Activated gamma-delta T cell treated with anti-CD3 and anti-CD28 coated beads, Interleukin-2, amount 50 U/mL, for 16 hours (primary cell): ENCODE measurements around the gene C19orf12.
A peak's percentile ranks its signal among the peaks of the same experiment; 100 is the strongest.

Experiments used
- DNase-seq: peaks from one replicate; pipeline ENCODE4 v3.0.0-alpha.2; 2020; ENCODE audit warnings: low read depth

C19orf12 gene

DNA sequence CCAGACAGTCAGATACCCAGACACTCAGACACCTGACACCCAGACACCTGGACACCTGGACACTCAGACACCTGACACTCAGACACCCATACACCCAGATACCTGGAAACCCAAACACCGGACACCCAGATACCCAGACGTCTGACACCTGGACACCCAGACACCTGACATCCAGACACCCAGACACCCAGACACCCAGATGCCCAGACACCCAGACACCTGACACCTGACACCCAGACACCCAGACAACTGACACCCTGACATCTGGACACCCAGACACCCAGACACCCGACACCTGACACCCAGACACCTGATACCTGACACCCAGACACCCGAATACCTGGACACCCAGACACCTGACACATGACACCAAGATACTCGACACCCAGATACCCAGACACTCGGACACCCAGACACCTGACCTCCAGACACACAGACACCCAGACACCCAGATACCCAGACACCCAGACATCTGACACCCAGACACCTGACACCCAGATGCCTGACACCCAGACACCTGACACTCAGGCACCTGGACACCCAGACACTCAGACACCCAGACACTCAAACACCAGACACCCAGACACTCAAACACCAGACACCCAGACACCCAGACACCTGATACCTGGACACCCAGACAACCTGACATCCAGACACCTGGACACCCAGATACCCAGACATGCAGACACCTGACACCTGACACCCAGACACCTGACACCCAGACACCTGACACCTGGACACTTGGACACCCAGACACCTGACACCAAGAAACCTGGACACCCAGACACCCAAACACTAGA is 19.1 kb downstream of the C19orf12 start:
- no peak for DNase-seq

DNA sequence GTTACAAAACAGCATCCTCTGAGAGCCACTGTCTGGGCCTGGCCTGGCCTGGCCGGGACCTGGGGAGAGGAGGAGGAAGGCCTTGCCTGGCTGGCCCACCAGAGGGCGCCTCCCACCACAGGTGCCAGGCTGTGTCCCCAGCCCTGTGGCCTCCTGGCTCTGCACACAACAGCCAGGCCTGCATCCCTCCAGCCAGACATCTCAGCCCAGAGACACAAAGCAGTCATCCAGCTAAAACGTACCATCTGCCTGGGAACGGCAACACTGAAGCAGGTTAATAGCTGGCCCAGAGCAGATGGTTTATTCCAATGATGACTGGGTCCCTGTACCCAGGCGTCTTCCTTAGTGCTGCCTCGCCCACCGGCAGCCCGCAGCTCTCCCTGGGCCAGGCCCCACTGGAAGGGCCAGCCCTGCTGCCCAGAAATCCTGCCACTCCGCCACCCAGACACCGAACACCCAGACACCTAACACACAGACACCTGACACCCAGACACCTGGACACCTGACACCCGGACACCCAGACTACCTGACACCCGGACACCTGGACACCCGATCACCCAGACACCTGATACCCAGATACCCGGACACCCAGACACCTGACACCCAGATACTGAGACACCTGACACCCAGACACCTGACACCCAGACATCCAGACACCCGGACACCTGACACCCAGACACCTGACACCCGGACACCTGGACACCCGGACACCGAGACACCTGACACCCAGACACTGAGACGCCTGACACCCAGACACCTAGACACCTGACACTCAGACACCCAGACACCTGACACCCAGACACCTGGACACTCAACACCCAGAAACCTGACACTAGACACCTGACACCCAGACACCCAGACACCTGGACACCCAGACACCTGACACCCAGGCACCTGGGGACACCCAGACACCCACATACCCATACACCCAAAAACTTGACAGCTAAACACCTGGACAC is 20.1 kb downstream of the C19orf12 start:
- DNase-seq, result peak; percentile 71

DNA sequence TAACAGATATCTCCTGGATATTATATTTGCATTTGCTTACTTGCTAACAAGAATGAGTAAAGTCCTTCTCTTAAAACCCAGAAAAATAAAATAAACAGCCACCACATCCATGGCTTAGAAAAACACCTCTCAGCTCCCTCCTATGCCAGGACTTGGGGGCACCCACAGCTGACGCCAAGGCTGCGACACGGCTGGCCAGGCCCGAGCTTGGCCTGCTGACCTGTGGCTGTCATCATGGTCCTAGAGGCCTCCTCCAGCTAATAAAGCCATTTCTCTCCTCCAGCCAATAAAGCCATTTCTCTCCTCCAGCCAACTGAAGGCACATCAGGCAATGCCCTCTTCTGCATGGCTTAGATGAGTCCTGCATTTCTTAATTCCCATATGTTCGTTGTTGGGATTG is 20.9 kb downstream of the C19orf12 start:
- no peak for DNase-seq

DNA sequence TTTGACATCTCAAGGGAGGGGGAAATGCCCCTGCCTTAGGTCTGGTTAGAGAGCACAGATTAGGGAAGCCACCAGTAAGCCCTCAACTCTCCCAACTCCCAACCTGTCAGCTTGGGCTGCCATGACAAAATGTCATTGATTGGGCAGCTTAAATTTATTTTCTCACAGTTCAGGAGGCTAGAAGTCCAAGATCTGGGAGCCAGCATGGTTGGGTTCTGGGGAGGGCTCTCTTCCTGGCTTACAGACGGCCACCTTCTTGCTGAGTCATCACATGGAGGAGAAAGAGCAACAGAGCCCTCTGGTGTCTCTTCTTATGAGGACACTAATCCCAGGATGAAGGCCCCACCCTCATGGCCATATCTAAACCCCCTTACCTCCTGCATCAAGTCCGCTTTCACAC is 24.2 kb downstream of the C19orf12 start:
- DNase-seq, result peak; percentile 38

DNA sequence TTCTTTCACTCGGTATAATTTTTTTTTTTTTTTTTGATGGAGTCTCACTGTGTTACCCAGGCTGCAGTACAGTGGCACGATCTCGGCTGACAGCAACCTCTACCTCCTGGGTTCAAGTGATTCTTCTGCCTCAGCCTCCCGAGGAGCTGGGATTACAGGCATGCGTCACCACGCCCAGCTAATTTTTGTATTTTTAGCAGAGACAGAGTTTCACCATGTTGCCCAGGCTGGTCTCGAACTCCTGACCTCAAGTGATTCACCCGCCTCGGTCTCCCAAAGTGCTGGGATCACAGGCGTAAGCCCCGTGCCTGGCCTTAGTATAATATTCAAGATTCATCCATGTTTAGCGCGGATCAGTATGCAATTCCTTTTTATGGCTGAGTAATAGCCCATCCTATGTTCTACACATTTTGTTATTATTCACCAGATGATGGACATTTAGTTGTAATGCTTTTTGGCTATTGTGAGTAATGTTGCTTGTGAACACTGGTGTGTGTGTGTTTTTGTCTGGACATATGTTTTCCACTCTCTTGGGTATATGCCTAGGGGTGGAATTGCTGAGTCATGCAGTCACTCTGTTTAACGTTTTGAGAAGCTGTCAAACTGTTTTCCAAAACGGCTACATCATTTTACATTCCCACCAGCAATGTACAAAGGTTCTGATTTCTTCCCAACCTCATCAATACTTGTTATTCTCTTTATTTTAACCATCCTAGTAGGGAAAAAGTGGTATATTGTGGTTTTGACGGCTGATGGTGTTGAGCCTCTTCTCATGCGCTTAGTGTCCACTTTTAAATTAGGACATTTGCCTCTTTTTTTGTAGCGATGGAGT is 26.9 kb downstream of the C19orf12 start:
- DNase-seq, result no peak

DNA sequence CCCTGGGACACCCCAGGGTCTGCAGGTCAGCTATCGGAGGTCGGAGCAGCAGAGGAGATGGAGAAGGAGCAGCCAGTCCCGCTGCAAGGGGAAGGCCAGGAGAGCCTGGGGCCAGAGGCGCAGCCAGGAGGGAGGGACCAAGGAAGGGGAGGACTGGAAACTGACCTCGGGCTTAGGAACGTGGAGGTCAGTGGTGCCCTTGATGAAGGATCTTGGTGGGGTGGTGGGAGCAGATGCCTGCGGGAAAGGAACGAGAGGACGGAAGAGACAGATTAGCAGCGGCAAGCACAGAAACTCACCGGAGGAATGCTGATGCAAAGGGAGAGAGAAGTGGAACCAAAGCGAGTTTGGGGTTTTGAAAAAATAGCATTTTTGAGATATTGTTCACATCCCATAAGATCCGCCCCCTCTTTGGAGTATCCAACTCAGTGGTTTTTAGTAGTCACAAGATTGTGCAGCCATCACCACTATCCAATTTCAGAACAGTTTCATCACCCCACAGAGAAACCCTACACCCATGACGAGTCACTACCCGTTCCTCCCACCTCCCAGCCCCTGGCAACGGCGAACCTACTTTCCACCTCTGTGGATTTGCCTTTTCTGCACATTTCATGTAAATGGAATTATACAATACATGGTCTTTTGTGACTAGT is 27.7 kb downstream of the C19orf12 start:
- DNase-seq, result no peak

DNA sequence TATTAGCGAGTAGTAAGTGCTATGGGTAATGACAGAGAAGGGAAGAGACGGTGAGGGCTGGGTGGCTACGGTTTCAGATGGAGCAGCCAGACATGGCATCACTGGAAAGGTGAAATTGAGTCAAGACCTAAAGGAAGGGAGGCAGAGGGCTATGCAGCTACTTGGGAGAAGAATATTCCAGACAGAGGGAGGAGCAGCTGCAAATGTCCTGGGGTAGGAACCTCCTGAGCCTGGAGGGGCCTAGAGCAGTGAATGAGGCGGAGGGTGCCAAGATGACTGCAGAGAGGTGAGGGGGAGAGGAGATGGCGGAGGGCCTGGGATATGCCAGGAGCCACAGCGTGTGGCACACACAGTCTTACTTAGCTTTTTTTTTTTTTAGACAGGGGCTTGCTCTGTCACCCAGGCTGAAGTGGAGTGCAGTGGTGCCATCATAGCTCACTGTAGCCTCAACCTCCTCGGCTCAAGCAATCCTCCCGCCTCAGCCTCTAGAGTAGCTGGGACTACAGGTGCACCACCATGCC is 28.7 kb downstream of the C19orf12 start:
- DNase-seq, result no peak

DNA sequence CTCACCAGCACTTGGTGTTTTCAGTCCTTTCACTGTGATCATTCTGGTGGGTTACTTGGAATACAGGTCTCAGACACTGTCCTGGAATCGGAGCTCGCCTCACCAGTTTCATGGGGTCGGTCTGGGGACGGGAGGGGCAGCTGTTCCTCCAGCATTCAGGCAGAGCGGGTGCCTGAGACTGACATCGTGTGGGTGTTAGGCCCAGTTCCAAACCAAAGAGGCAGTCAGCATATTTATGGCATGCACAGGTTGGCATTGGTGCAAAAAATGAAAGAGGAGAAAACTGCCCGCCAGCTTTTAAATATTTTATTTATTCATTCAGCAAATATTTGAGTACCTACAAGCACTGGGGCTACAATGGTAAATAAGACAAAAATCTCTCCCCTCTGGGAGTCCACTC is 29.7 kb downstream of the C19orf12 start:
- no peak for DNase-seq

DNA sequence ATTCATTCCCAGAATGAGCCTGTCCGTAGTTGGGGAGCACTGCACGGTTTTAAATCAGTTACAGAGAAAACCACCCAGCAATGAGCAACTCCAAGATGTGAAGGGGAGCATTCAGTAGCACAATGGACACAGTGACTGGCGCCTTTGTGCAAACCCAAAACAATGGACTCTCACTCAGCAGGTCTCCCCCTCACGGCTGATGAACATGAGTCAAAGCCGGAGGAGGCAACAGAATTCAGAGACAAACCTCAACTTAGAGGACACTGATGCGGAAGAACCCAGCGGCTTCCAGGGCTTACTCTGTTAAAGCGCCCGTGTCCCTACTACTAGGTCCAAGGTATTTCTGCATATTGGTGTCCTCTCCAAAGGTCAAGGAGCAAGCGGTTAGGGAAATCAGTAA is 32.1 kb downstream of the C19orf12 start:
- DNase-seq, result no peak

DNA sequence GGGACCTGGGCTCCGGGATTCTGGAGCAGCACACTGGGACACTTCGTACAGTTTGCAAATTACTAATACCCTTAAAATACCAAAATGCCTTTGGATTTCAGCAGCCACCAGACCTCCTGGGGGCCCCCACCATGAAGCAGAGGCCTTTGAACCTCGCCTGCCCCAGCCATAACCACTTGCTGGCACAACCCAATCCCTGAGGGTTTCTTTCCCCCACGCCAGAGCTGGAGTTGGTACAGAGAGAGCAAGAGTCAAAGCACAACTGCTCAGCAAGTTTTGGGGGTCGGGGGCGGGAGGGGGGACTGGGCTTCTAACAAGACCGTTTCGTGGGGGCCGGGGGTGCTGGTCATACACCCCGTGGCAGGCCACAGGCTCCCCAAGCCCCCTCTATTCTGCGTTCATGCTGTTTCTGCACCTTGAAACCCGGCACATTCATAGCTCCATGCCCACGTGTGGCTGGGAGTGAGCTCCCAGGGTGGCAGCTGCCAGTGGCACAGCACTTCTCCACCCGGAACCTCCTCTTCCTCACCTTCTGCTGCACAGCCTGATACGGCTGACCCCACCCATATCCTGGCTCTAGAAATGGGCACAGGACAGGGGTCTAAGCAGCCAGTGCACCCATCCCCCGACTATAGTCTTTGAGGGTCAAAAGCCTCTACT is 32.7 kb downstream of the C19orf12 start:
- no peak for DNase-seq

DNA sequence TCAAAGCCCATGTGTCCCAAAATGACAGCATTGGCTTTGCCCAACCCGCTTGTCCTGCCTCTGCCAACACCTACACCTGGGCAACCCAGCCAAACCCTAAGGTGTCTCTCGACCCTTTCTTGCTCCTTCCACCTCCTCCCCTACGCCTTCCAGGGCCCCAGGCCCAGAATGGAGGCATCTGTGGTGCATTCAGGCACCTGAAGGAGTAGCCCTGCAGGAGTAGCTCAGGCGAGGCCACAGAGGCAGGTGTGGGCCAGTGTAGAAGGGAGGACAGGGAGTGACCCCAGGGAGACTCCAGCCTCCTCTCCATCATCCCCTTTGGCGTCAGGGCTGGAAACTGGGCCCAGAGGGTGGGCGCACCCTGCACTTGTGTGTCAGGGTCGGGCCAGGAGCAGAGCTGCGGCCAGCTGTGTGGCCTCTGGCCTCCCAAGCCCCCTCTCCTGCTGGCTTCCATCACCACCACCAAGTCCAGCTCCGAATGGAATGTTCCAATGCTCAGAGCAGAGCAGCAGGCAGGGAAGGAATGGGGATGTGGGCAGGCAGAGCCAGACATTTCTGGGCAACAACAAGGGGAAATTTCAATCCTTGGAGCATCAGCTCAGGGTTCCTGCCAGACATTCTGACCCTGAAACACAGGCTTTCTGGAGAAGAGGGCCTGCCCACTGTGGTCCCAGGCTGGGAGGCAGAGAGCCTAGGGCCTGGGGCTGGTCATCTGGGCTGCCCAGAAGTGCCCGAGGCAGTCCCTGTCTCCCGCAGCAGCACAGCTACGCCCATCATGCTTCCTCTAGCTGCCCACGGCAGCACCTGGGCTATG is 33.4 kb downstream of the C19orf12 start:
- DNase-seq, result no peak

DNA sequence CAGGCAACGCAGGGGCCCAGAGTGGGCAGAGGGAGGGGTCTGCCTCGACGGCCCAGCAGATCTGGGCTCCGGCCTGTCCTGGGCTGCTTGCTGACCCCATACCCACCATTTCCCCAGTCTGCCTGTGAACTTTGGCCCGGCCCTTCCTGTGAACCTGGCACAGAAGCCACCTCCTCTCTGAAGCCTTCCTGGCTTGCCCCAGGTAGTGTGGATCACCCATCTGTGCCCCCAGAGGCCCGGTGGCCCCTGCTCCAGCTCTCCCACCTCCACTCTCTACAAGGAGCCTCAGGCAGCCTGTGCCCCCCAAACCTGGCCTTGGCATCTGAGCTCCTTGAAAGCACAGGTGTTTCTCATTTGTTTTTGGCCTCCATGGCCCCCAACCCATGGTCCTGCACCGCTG is 34.1 kb downstream of the C19orf12 start:
- no peak for DNase-seq

DNA sequence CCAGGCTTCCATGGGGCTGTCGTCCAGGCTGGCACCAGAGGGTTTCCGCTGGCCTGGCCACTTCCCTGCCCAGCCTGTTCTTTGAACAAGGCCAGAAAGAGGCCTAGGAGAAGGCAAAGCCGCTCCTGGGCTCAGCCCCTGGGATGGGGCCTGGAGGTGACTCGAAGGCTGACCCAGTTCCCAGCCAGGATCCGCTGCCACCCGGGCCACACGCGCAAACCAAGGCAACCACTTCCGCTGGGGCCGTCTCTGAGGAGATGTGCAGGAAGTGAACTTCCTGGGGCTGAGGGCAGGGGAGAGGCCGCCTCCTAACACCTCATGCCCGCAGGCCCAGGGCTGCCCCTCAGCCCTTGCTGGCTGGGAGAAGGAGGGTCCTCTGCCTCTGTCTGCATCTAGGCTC is 34.6 kb downstream of the C19orf12 start:
- peak; percentile 78 for DNase-seq

DNA sequence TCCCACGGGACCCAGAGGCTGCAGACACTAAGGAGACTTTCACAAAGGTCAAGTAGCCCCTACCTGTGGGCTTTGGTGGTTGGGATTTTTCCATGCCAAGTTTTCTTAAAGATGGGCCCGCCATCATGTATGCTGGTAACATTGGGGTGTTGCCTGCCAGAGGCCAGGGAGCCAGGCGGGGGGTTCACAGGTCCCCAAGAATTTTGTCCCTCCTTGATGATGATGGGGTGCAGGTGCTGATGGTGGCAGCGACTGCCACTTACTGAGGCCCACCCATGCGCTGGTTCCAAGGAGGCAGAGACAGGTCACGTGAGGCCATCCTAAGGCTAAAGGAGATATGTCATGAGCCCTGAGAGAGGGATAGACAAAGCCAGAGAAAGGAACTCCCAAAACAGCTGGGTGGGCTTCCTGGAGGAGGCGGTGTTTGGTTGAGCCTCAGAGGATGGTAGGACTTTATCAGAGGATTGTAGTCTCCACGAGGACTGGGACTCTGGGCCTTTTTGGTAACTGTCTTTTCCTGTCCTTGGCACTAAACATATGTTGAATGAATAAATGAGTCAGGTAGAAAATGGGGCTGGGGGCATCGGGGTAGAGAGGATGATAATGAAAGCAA is 35.4 kb downstream of the C19orf12 start:
- no peak for DNase-seq

DNA sequence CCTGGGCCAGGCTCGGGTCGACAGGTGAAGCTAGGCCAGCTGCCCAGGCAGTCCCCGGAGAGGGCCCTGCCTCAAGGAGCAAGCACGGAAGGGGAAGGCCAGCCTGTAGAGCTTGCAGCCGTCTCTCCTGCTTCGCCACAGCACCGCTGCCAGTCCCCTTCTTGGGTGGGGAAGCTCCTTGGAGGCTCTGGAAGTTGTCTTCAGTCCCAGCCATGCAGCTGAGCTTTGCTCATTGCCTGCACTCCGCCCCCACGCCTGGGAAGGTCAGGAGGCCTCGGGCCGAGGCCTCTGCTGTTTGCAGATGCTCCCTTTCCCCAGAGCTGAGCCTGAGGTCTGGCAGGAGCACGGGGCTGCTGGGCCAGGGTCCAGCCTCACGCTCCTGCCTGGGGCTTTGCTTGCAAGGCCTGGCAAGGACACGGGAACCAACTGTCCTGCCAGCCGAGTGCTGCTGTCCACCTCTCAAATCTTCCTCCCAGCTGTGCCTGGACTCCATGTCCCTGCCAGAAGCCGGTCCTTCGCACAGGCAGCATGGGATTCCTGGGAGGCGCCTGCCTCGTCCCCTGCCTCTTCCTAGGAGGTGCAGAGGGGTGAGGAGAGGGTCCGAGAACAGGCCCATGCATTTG is 36.5 kb downstream of the C19orf12 start:
- DNase-seq, result no peak

DNA sequence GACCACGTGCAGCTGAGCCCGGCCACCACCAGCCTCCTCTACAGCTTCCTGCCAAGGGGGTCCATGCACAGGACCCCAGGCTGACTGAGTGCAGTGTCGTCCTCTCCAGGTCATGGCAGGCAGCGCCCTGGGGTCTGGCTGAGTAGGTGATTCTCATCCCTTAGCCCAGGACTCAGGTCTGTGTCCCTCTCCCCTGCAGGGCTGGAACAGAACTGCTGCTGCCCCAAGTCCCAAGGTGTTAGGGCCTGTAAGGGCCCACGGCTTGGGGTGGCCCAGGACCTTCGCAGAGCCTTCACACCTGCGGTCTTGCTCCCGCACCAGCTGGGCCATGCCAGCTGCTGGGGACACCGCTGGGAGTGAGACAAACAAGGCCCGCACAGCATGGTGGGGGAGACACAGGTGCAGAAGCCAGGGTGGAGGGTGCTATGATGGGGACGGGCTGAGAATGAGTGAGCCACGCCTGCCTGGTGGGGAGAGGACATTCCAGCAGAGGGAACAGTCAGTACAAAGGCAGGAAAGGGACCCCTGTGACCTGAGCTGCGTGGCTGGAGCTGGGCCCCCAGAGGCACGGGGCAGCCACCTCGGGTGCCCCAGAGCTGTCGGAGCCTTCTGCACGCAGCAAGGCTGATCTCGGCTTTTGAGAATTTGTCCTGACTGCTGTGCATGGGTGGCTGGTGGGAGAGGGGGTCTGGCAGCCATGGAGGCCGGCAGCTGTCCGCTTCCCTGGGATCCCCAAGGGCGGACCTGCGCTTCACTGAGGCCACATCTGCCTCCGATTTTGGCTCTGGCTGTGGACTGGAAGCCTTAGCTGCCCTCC is 37.9 kb downstream of the C19orf12 start:
- DNase-seq, result no peak

DNA sequence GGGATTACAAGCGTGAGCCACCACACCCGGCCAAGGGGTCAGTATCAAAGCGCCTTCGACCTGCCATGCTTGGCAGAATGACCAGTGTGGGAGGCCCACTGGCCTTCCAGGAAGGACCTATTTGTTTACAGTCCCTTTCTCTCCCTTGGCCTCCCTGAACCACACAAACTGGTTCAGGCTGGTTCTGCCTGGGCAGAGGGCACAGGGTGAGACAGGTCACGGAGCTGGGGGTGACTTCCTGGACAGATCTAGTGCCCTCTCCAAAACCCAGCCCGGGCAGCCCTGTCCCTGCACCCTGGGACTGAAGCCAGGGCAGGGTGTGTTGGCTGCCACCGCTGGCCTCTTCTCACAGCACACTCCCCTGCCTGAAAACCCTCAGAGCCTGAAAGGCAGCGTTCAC is 38.5 kb downstream of the C19orf12 start:
- DNase-seq, result no peak

DNA sequence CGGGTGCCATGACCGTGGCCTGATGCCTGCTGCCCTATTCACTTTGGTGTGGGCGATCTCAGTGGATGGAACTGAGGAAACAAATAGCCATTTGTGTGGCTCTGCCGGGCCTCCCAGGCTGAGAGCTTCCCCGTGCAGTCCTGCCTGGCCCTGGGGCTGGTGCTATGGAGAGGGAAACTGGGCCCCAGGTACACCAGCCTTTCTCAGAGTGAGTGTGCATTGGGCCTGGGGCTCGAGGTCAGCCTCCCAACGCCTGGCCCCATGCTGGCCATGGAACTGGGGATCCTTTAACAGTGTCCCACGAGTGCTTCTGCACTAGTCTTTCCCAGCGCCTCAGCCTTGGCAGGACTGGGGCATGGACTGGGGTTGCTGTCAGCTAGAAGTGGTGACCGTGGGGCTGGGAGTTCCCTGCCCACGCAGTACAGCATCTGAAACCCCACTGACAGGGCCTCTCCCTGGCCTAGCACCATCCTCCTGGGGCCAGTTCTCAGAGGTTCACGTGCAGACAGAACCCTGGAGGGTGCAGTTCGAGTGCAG is 39.3 kb downstream of the C19orf12 start:
- DNase-seq, result no peak
